Keratinocyte (primary cell): ENCODE measurements around the gene SCAI.

Source experiments
- EZH2 ChIP-seq: IDR thresholded peaks from one replicate; pipeline ENCODE4 v1.6.1; 2012; ENCODE audit warnings: inconsistent platforms, mild to moderate bottlenecking, low read length, moderate library complexity
- TF ChIP-seq, protein P1 (sequence below), 3 experiments: IDR thresholded peaks in 1 of 3; conservative IDR thresholded peaks in 1 of 3; optimal IDR thresholded peaks in 1 of 3; 2 replicates in 2 of 3; 3 replicates in 1 of 3; pipeline versions ENCODE3 to v1.5.1; 2011; ENCODE audit warnings: low read length in 3 of 3, mild to moderate bottlenecking in 3 of 3, moderate library complexity in 2 of 3, control low read depth in 1 of 3, inconsistent platforms in 1 of 3; ENCODE audit not compliant: insufficient read depth in 2 of 3; ENCODE audit errors: extremely low read depth in 1 of 3

DNA sequence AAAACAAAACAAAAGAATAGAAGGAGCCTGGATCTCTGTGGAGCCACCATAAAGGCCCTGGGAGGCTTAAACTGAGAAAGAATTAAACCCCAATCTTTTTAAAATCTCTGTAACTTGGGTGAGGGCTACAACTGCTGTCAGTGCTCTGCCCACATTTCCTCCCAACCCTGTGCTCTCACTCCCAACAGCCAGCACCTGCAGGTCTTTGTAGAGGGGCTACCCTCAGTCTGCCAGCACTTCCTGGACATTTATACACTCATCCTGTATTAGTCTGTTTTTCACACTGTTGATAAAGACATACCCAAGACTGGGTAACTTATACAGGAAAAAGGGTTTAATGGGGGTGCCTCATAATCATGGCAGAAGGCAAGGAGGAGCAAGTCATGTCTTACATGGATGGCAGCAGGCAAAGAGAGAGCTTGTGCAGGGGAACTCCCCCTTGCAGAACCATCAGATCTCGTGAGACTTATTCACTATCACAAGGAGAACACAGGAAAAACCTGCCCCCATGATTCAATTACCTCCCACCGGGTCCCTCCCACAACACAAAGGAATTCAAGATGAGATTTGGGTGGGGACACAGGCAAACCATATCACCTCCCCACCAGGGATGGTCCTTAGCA, 47.4 kb downstream of the SCAI start:
- TF ChIP-seq EZH2, result no peak
- TF ChIP-seq, protein P1, sequence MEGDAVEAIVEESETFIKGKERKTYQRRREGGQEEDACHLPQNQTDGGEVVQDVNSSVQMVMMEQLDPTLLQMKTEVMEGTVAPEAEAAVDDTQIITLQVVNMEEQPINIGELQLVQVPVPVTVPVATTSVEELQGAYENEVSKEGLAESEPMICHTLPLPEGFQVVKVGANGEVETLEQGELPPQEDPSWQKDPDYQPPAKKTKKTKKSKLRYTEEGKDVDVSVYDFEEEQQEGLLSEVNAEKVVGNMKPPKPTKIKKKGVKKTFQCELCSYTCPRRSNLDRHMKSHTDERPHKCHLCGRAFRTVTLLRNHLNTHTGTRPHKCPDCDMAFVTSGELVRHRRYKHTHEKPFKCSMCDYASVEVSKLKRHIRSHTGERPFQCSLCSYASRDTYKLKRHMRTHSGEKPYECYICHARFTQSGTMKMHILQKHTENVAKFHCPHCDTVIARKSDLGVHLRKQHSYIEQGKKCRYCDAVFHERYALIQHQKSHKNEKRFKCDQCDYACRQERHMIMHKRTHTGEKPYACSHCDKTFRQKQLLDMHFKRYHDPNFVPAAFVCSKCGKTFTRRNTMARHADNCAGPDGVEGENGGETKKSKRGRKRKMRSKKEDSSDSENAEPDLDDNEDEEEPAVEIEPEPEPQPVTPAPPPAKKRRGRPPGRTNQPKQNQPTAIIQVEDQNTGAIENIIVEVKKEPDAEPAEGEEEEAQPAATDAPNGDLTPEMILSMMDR (optimal IDR thresholded peaks at IDR 0.05 in 1 of 3, IDR thresholded peaks at IDR 0.05 in 1 of 3, conservative IDR thresholded peaks at IDR 0.05 in 1 of 3; ENCODE audit: extremely low read depth in 1 of 3, insufficient read depth in 2 of 3, low read length in 3 of 3), result no peak
